K562 (cell line): ENCODE data around the gene UTP4.

ENCODE experiments used
- EZH2 ChIP-seq: IDR thresholded peaks from 2 replicates; pipeline ENCODE4 v1.6.1; 2012; ENCODE audit warnings: low read depth, mild to moderate bottlenecking, inconsistent platforms, low read length, borderline replicate concordance
- FOSL1 ChIP-seq: fragments of 200-800 bp; sonication (Bioruptor generic); conservative IDR thresholded peaks from 2 replicates; pipeline ENCODE4 v1.6.1; 2016; ENCODE audit warnings: missing genetic modification characterization, missing compliant biosample characterization
- GATAD2A ChIP-seq: fragments of 450-650 bp; IDR thresholded peaks from 2 replicates; pipeline ENCODE4 v1.6.1; 2017
- MAFG ChIP-seq: fragments of 450-650 bp; conservative IDR thresholded peaks from 2 replicates; pipeline ENCODE4 v1.6.1; 2016; ENCODE audit warnings: missing genetic modification characterization, missing compliant biosample characterization
- MTA3 ChIP-seq: fragments of 450-650 bp; formaldehyde crosslinking; IDR thresholded peaks from 2 replicates; pipeline ENCODE4 v1.6.1; 2017; ENCODE audit warnings: mild to moderate bottlenecking, borderline replicate concordance
- NFIC ChIP-seq: fragments of 450-650 bp; IDR thresholded peaks from 2 replicates; pipeline ENCODE4 v1.6.1; 2017; ENCODE audit warnings: mild to moderate bottlenecking, inconsistent platforms
- RB1 ChIP-seq: fragments of 450-650 bp; IDR thresholded peaks from 2 replicates; pipeline ENCODE4 v1.6.1; 2017; ENCODE audit warnings: low read depth, mild to moderate bottlenecking
- SETDB1 ChIP-seq: IDR thresholded peaks from one replicate; pipeline ENCODE4 v1.6.1; 2012; ENCODE audit warnings: low read length, control low read depth, inconsistent platforms
- TBL1XR1 ChIP-seq, 2 experiments: IDR thresholded peaks; 2 replicates each; pipeline ENCODE4 v1.6.1; 2012; ENCODE audit warnings: improper control_type of control experiment in 2 of 2, low read length in 2 of 2, mild to moderate bottlenecking in 1 of 2
- ZNF274 ChIP-seq: IDR thresholded peaks from 2 replicates; pipeline ENCODE4 v1.6.1; 2011; ENCODE audit warnings: low read depth, mild to moderate bottlenecking, low read length, moderate library complexity, borderline replicate concordance
- TF ChIP-seq, protein P1 (sequence below): fragments of 250-450 bp; sonication (Bioruptor Pico); IDR thresholded peaks from 2 replicates; pipeline ENCODE4 v1.5.1; 2021; ENCODE audit warnings: mild to moderate bottlenecking
- TF ChIP-seq, protein P2 (sequence below), 3 experiments: IDR thresholded peaks in 2 of 3; conservative IDR thresholded peaks in 1 of 3; 2 replicates each; pipeline ENCODE4 v1.5.1; 2011 to 2012; ENCODE audit warnings: low read length in 3 of 3, mild to moderate bottlenecking in 3 of 3, control low read depth in 2 of 3, improper control_type of control experiment in 1 of 3, inconsistent platforms in 1 of 3, low read depth in 1 of 3, mixed read lengths in 1 of 3, moderate library complexity in 1 of 3; ENCODE audit not compliant: insufficient read depth in 2 of 3

DNA sequence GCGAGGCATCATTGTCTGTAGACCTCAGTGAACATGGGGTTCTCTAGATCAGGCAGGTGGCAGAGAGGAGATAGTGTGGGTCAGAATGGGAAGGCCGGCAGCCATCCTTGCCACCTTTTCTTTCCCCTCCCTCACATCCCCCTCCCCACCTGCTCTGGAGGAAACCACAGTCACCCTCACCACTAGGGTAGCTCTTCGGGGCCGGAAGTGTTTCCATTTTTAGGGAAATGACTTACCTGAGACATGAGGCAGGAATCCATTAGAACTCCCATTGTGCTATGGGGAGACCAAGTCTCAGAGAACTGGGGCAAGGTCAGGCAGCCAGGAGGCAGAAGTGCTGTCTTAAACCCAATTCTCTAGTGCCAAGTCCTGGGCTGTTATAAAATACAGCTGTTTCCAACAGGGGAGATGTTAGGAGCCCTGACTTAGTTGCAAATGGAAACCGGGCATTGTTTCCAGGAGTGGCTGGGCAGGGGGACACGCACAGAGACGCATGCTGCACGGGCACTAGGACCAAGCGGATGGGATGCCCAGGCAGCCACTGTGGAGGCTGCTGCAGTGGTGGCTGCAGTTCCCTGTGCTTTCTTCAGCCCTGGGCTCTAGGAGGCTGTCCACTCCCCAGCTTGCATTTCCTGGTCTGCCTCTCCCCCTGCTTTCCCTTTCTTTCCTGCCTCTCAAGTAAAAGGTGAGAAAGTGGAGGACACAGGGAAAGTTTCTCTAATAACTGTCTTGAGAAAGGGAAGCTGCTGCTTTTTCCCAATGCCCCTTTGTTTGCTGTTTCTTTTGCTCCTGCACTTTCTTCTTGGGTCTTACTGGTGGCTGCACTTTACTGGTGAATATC lies 24.2 kb upstream of the UTP4 start:
- TF ChIP-seq SETDB1 (no peak), MTA3 (no peak), MAFG (tag) (no peak), FOSL1 (no peak), GATAD2A (no peak), EZH2 (no peak), TBL1XR1 (IDR thresholded peaks at IDR 0.05; ENCODE audit: low read length in 2 of 2) (no peak), NFIC (no peak), ZNF274 (no peak), RB1 (no peak)
- TF ChIP-seq, protein P1, sequence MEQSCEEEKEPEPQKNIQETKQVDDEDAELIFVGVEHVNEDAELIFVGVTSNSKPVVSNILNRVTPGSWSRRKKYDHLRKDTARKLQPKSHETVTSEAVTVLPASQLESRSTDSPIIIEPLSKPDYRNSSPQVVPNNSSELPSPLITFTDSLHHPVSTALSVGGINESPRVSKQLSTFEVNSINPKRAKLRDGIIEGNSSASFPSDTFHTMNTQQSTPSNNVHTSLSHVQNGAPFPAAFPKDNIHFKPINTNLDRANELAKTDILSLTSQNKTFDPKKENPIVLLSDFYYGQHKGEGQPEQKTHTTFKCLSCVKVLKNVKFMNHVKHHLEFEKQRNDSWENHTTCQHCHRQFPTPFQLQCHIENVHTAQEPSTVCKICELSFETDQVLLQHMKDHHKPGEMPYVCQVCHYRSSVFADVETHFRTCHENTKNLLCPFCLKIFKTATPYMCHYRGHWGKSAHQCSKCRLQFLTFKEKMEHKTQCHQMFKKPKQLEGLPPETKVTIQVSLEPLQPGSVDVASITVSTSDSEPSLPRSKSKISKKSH (CRISPR knock-in tag) = no peak
- TF ChIP-seq, protein P2, sequence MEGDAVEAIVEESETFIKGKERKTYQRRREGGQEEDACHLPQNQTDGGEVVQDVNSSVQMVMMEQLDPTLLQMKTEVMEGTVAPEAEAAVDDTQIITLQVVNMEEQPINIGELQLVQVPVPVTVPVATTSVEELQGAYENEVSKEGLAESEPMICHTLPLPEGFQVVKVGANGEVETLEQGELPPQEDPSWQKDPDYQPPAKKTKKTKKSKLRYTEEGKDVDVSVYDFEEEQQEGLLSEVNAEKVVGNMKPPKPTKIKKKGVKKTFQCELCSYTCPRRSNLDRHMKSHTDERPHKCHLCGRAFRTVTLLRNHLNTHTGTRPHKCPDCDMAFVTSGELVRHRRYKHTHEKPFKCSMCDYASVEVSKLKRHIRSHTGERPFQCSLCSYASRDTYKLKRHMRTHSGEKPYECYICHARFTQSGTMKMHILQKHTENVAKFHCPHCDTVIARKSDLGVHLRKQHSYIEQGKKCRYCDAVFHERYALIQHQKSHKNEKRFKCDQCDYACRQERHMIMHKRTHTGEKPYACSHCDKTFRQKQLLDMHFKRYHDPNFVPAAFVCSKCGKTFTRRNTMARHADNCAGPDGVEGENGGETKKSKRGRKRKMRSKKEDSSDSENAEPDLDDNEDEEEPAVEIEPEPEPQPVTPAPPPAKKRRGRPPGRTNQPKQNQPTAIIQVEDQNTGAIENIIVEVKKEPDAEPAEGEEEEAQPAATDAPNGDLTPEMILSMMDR (IDR thresholded peaks at IDR 0.05 in 2 of 3, conservative IDR thresholded peaks at IDR 0.05 in 1 of 3; ENCODE audit: insufficient read depth in 2 of 3, low read depth in 1 of 3, low read length in 3 of 3) = no peak
